Neural progenitor cell (in vitro differentiated cells): ENCODE data around the gene TOGARAM2. TPM values are rescaled to one million over a fixed set of nuclear protein-coding genes. Genes with fewer than 3 reads are reported as not detected.

Source experiments
- DNase-seq: peaks from one replicate; pipeline ENCODE4 v3.0.0-alpha.2; 2016; ENCODE audit warnings: low spot score
- H2AFZ ChIP-seq: fragments of 200-600 bp; sonication (generic); replicated peaks from 2 replicates; pipeline ENCODE4 v1.6.1; 2016; ENCODE audit warnings: antibody characterized with exemption
- H3F3A ChIP-seq: fragments of 200-600 bp; sonication (generic); 2 replicates; pipeline ENCODE4 v1.6.1; 2016; ENCODE audit warnings: antibody characterized with exemption, low read depth
- H3K27ac ChIP-seq: fragments of 200-600 bp; sonication (generic); 2 replicates; pipeline ENCODE4 v1.5.1; 2016; ENCODE audit warnings: mild to moderate bottlenecking
- H3K27me3 ChIP-seq: fragments of 200-600 bp; sonication (generic); 2 replicates; pipeline ENCODE4 v1.6.1; 2016; ENCODE audit warnings: mild to moderate bottlenecking, moderate library complexity
- H3K36me3 ChIP-seq: fragments of 200-600 bp; sonication (generic); 2 replicates; pipeline ENCODE4 v1.5.1; 2016
- H3K4me1 ChIP-seq: fragments of 200-600 bp; sonication (generic); 2 replicates; pipeline ENCODE4 v1.6.1; 2016; ENCODE audit warnings: mixed run types
- H3K4me2 ChIP-seq: fragments of 200-600 bp; sonication (generic); 2 replicates; pipeline ENCODE4 v1.6.1; 2016
- H3K4me3 ChIP-seq: fragments of 200-600 bp; sonication (generic); 2 replicates; pipeline ENCODE4 v1.5.1; 2016
- H3K79me2 ChIP-seq: fragments of 200-600 bp; sonication (generic); 2 replicates; pipeline ENCODE4 v1.6.1; 2016; ENCODE audit warnings: low read depth
- H3K9ac ChIP-seq: fragments of 200-600 bp; sonication (generic); 2 replicates; pipeline ENCODE4 v1.6.1; 2016
- H3K9me3 ChIP-seq: fragments of 200-600 bp; sonication (generic); 2 replicates; pipeline ENCODE4 v1.5.1; 2016; ENCODE audit warnings: low read depth
- H4K20me1 ChIP-seq: fragments of 200-600 bp; sonication (generic); 2 replicates; pipeline ENCODE4 v1.6.1; 2016; ENCODE audit warnings: low read depth
- H3K27ac Mint-ChIP-seq: 3 replicates; pipeline ENCODE4 v1.8.0; 2021; ENCODE audit warnings: mixed read lengths
- H3K27me3 Mint-ChIP-seq: 2 replicates; pipeline ENCODE4 v1.8.0; 2022; ENCODE audit warnings: low read depth, mild to moderate bottlenecking, inconsistent platforms, moderate library complexity, mixed read lengths; ENCODE audit not compliant: insufficient read depth
- H3K36me3 Mint-ChIP-seq: 3 replicates; pipeline ENCODE4 v1.8.0; 2021; ENCODE audit warnings: mixed read lengths
- H3K4me1 Mint-ChIP-seq: 3 replicates; pipeline ENCODE4 v1.8.0; 2021; ENCODE audit warnings: mixed read lengths
- H3K4me3 Mint-ChIP-seq: 3 replicates; pipeline ENCODE4 v1.8.0; 2021; ENCODE audit warnings: mild to moderate bottlenecking, moderate library complexity, mixed read lengths
- H3K9me3 Mint-ChIP-seq: 3 replicates; pipeline ENCODE4 v1.8.0; 2020; ENCODE audit warnings: mixed read lengths
- EZH2 ChIP-seq: fragments of 200-600 bp; sonication (generic); IDR thresholded peaks from 2 replicates; pipeline ENCODE4 v1.6.1; 2017; ENCODE audit warnings: antibody characterized with exemption, mild to moderate bottlenecking, moderate library complexity
- EZH2phosphoT487 ChIP-seq: fragments of 200-600 bp; sonication (generic); IDR thresholded peaks from 2 replicates; pipeline ENCODE4 v1.6.1; 2017; ENCODE audit warnings: antibody characterized with exemption
- total RNA-seq: library from RNA; depleted of rRNA; stranded (reverse); fragments of >200 nt; gene quantifications from 2 replicates; pipeline ENCODE4 v1.2.3, GENCODE V29; 2015; ENCODE audit warnings: low replicate concordance
- TF ChIP-seq, protein P1 (sequence below): fragments of 200-600 bp; sonication (generic); IDR thresholded peaks from 2 replicates; pipeline ENCODE4 v1.5.1; 2017; ENCODE audit warnings: antibody characterized with exemption, mild to moderate bottlenecking

The TOGARAM2 gene
- total RNA-seq, 1 donor from 2014 or later: 0.04 TPM

DNA sequence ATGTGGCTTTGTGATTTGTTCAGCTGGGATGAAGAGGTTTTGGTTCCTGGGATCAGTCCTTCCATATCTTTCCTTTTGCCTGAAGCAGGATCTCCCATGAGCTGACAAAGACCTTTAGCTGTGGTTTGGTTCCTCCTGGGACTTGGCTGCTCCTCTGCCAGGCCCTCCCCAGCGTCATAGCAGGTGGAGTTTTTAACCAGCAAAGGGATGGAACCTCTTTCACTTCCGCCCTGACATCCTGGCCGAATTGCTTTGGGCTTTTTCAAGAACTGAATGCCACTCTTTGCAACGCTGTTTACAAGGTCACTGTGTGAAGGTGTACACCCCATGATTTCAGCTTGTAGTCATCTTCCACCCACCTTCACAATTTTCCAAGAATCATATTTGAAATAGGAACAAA lies 92.8 kb downstream of the TOGARAM2 start:
- Mint-ChIP-seq H3K27ac (peak overlapping the region; percentile 16), H3K4me1 (peaks cover 60% of the 10 kb centered on the region), H3K9me3 (peaks cover 7% of the 10 kb centered on the region), H3K4me3 (no peak overlapping the region), H3K27me3 (peaks cover 8% of the 10 kb centered on the region), H3K36me3 (no peaks in the 10 kb centered on the region)
- Histone ChIP-seq H3K36me3 (no peaks in the 10 kb centered on the region), H4K20me1 (no peaks in the 10 kb centered on the region), H3K4me1 (peaks cover 29% of the 10 kb centered on the region), H3K4me2 (no peak overlapping the region), H3K79me2 (no peaks in the 10 kb centered on the region), H3K9ac (no peak overlapping the region), H3K27me3 (no peaks in the 10 kb centered on the region), H3K27ac (no peak overlapping the region), H3K9me3 (no peaks in the 10 kb centered on the region), H2AFZ (no peak overlapping the region), H3F3A (no peaks in the 10 kb centered on the region), H3K4me3 (no peak overlapping the region)
- no peak for DNase-seq
- no peak for TF ChIP-seq EZH2
- TF ChIP-seq EZH2phosphoT487: no peak
- TF ChIP-seq, protein P1, sequence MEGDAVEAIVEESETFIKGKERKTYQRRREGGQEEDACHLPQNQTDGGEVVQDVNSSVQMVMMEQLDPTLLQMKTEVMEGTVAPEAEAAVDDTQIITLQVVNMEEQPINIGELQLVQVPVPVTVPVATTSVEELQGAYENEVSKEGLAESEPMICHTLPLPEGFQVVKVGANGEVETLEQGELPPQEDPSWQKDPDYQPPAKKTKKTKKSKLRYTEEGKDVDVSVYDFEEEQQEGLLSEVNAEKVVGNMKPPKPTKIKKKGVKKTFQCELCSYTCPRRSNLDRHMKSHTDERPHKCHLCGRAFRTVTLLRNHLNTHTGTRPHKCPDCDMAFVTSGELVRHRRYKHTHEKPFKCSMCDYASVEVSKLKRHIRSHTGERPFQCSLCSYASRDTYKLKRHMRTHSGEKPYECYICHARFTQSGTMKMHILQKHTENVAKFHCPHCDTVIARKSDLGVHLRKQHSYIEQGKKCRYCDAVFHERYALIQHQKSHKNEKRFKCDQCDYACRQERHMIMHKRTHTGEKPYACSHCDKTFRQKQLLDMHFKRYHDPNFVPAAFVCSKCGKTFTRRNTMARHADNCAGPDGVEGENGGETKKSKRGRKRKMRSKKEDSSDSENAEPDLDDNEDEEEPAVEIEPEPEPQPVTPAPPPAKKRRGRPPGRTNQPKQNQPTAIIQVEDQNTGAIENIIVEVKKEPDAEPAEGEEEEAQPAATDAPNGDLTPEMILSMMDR: no peak

- Histone ChIP-seq H3K79me2 (no peaks in the 10 kb centered on the region), H3K4me1 (peaks cover 29% of the 10 kb centered on the region), H3K27me3 (no peaks in the 10 kb centered on the region), H3K4me2 (peak within 1 kb of the TSS; percentile 41), H3K9ac (no peak within 1 kb of the TSS), H3K9me3 (no peaks in the 10 kb centered on the region), H3K27ac (no peak within 1 kb of the TSS), H3K4me3 (no peak within 1 kb of the TSS), H3F3A (no peaks in the 10 kb centered on the region), H4K20me1 (no peaks in the 10 kb centered on the region), H3K36me3 (no peaks in the 10 kb centered on the region), H2AFZ (no peak within 1 kb of the TSS)
- Mint-ChIP-seq H3K27ac (peak within 1 kb of the TSS; percentile 79), H3K4me1 (peaks cover 60% of the 10 kb centered on the region), H3K4me3 (no peak within 1 kb of the TSS), H3K27me3 (peaks cover 8% of the 10 kb centered on the region), H3K9me3 (peaks cover 7% of the 10 kb centered on the region), H3K36me3 (no peaks in the 10 kb centered on the region)
- TF ChIP-seq, protein P1: no peak
- no peak for TF ChIP-seq EZH2
- no peak for TF ChIP-seq EZH2phosphoT487
- peak; percentile 54 for DNase-seq
These were observed 93.3 kb downstream of the TOGARAM2 start, which contains the start of gene PCARE for GRCh38 chr2:29074411-29074810. TSS of gene PCARE (minus strand) at chr2:29074523. CDS start at chr2:29074261, 262 bp downstream.

DNA sequence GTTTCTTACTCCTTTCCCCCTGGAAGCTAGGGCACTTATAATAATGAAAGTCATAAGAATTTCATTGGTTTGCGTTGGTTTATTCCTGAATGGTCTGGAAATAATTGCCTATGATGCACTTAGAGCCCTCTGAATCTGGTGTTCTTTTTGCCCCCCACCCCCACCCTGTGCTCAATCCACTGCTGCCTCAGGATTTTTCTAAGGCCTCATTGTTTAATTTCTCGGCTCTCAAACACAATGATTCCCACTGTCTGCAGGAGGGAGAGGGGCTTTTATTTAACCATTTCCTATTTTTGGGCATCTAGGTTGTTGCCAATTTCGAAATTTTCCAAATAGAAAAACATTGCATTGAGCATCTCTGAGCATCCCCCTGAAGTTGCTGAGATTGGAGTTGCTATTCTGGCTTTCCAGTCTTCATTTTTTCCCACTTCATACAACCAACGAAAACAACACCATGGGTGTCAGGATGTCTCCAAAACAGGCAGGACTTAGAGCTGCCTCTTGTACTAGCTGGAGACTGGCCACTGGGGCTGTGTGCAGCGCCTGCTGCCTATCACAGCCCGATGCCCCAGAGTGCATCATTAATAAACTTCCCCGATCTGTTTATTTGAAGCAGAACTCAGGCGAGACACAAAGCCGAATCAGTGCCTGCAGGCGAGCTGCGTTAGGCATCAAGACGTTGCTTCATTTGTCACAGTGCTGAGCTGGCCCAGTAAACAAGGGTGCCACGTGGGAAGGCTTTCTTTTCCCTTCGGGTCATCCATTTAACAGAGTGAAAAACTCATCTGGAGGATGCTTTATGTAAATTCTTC lies 95.0 kb downstream of the TOGARAM2 start:
- TF ChIP-seq EZH2 (no peak), EZH2phosphoT487 (no peak)
- TF ChIP-seq, protein P1: no peak
- H4K20me1 ChIP-seq: no peaks in the 10 kb centered on the region
- H3K36me3 ChIP-seq: no peaks in the 10 kb centered on the region
- no peak overlapping the region for H3K4me3 ChIP-seq
- peak; percentile 29 for DNase-seq
- peaks cover 50% of the 10 kb centered on the region for H3K4me1 Mint-ChIP-seq
- H3K27ac Mint-ChIP-seq: peak overlapping the region; percentile 79
- no peaks in the 10 kb centered on the region for H3K27me3 ChIP-seq
- H3K4me3 Mint-ChIP-seq: peak overlapping the region; percentile 22
- no peaks in the 10 kb centered on the region for H3K36me3 Mint-ChIP-seq
- H3K4me2 ChIP-seq: peak overlapping the region; percentile 27
- H2AFZ ChIP-seq: peak overlapping the region; percentile 45
- H3K9me3 Mint-ChIP-seq: peaks cover 12% of the 10 kb centered on the region
- no peak overlapping the region for H3K27ac ChIP-seq
- no peaks in the 10 kb centered on the region for H3K9me3 ChIP-seq
- peaks cover 29% of the 10 kb centered on the region for H3K4me1 ChIP-seq
- no peaks in the 10 kb centered on the region for H3F3A ChIP-seq
- H3K9ac ChIP-seq: no peak overlapping the region
- no peaks in the 10 kb centered on the region for H3K79me2 ChIP-seq
- peaks cover 2% of the 10 kb centered on the region for H3K27me3 Mint-ChIP-seq
